Measurements from ENCODE around the gene DPP9. TPM values are rescaled to one million over a fixed set of nuclear protein-coding genes. Genes with fewer than 3 reads are reported as not detected.

Gene DPP9
- total and polyA plus RNA-seq, 2 of the 8 experiments (the other 6 are each of a cell fraction or from before 2014, with no cell fraction given): 11.6 to 40.7 TPM

DNA sequence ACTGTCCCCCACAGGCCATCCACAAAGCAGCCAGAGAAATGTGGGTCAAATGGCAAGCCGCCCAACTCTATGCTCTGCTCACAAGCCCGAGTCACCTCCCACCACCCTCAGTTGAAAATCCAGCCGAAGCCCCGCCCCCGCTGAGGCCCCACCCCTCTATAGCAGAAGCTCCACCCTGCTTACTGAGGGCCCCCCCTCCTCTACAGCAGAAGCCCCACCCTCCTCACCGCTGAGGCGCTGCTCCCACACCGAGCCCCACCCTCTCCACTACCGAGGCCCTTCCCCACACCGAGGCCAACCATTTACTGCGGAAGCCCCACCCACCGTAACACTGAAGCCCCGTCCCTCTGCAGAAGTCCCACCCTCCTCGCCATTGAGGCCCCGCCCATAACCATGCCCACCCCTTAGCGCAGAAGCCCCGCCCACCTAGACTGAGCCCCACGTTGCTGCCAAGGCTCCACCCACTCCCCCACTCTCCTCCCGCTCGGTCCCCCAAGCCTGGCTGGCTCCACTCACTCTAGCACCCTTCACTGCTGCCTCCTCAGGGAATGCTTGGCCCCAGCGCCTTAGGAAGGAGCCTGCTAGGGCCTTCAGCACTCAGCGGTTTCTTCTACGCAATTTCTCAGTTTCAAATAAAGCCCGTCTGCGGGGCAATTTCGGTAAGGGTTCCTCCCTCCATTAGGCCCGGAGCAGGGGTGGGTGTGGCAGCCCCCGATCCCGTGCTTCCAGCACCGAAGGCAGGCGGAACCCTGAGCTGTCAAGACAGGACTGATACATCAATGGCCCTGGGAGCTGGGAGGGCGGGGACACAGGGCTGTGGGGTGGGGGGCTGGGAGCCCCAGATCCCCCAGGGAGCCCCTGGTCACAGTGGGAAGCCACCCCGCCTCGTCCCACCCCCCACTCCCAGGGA, 44.5 kb downstream of the DPP9 start (continued):
- TF ChIP-seq FOSL1 (IDR thresholded peaks at IDR 0.05; ENCODE audit: insufficient read depth, low read depth, low read length): no peak
- TF ChIP-seq CREB1 (IDR thresholded peaks at IDR 0.05): no peak
- no peak for TF ChIP-seq POU5F1 (IDR thresholded peaks at IDR 0.05; ENCODE audit: low read depth, low read length)
- TF ChIP-seq, protein P1, sequence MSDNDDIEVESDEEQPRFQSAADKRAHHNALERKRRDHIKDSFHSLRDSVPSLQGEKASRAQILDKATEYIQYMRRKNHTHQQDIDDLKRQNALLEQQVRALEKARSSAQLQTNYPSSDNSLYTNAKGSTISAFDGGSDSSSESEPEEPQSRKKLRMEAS (IDR thresholded peaks at IDR 0.05): no peak
- TF ChIP-seq, protein P2, sequence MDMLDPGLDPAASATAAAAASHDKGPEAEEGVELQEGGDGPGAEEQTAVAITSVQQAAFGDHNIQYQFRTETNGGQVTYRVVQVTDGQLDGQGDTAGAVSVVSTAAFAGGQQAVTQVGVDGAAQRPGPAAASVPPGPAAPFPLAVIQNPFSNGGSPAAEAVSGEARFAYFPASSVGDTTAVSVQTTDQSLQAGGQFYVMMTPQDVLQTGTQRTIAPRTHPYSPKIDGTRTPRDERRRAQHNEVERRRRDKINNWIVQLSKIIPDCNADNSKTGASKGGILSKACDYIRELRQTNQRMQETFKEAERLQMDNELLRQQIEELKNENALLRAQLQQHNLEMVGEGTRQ (IDR thresholded peaks at IDR 0.05; ENCODE audit: low read length): no peak
- no peak for TF ChIP-seq NRF1 (IDR thresholded peaks at IDR 0.05; ENCODE audit: low read depth, low read length)
- TF ChIP-seq ASH2L (IDR thresholded peaks at IDR 0.05; ENCODE audit: low read length): no peak
- no peak for TF ChIP-seq CHD2 (IDR thresholded peaks at IDR 0.05; ENCODE audit: low read length)
- no peak for TF ChIP-seq YY1 (IDR thresholded peaks at IDR 0.05; ENCODE audit: low read depth, low read length)
- no peak for TF ChIP-seq CEBPB (IDR thresholded peaks at IDR 0.05; ENCODE audit: low read depth, low read length)
